Astrocyte (in vitro differentiated cells and primary cell): ENCODE results near the gene ACY1. TPM values are rescaled to one million over a fixed set of nuclear protein-coding genes. Genes with fewer than 3 reads are reported as not detected.

Experiments used
- DNase-seq: peaks from one replicate; pipeline ENCODE4 v3.0.0-alpha.2; 2010; ENCODE audit warnings: low read depth
- FAIRE-seq: peaks from 2 replicates; lab custom pipeline; 2011; peaks lifted over from hg19 to GRCh38; lab: Jason Lieb, UNC
- H2AFZ ChIP-seq: 2 replicates; pipeline ENCODE4 v1.6.0; 2012; ENCODE audit warnings: low read depth, low read length, inconsistent platforms
- H3K27ac ChIP-seq: 2 replicates; pipeline ENCODE4 v1.5.1; 2011; ENCODE audit warnings: low read depth, low read length, inconsistent platforms
- H3K27me3 ChIP-seq: 2 replicates; pipeline ENCODE4 v1.6.0; 2011; ENCODE audit warnings: low read length, inconsistent platforms; ENCODE audit not compliant: insufficient read depth
- H3K36me3 ChIP-seq: 2 replicates; pipeline ENCODE4 v1.5.1; 2011; ENCODE audit warnings: low read length, inconsistent platforms; ENCODE audit not compliant: insufficient read depth
- H3K4me1 ChIP-seq: 2 replicates; pipeline ENCODE4 v1.5.1; 2011; ENCODE audit warnings: low read length, inconsistent platforms; ENCODE audit not compliant: insufficient read depth
- H3K4me2 ChIP-seq: 2 replicates; pipeline ENCODE4 v1.6.0; 2012; ENCODE audit warnings: low read length, inconsistent platforms
- H3K4me3 ChIP-seq: 2 replicates; pipeline ENCODE4 v1.5.1; 2011; ENCODE audit warnings: low read depth, mild to moderate bottlenecking, low read length, inconsistent platforms; ENCODE audit not compliant: insufficient read depth
- H3K79me2 ChIP-seq: 2 replicates; pipeline ENCODE4 v1.6.0; 2012; ENCODE audit warnings: mild to moderate bottlenecking, low read length, inconsistent platforms; ENCODE audit not compliant: insufficient read depth
- H3K9ac ChIP-seq: 2 replicates; pipeline ENCODE4 v1.6.0; 2012; ENCODE audit warnings: mild to moderate bottlenecking, low read length, inconsistent platforms
- H3K9me3 ChIP-seq: 2 replicates; pipeline ENCODE4 v1.5.1; 2012; ENCODE audit warnings: low read depth, mild to moderate bottlenecking, low read length, inconsistent platforms; ENCODE audit not compliant: insufficient read depth
- H4K20me1 ChIP-seq: 2 replicates; pipeline ENCODE4 v1.6.0; 2012; ENCODE audit warnings: low read length, inconsistent platforms; ENCODE audit not compliant: insufficient read depth
- H3K27ac Mint-ChIP-seq: one replicate; pipeline ENCODE4 v1.8.0; 2021; ENCODE audit warnings: mild to moderate bottlenecking, mixed read lengths; ENCODE audit not compliant: unreplicated experiment
- H3K27me3 Mint-ChIP-seq: one replicate; pipeline ENCODE4 v1.8.0; 2021; ENCODE audit warnings: low read depth, mixed read lengths; ENCODE audit not compliant: unreplicated experiment
- H3K36me3 Mint-ChIP-seq: one replicate; pipeline ENCODE4 v1.8.0; 2021; ENCODE audit warnings: low read depth, mixed read lengths; ENCODE audit not compliant: unreplicated experiment
- H3K4me1 Mint-ChIP-seq: one replicate; pipeline ENCODE4 v1.8.0; 2021; ENCODE audit warnings: low read depth, mixed read lengths; ENCODE audit not compliant: unreplicated experiment
- H3K4me3 Mint-ChIP-seq: one replicate; pipeline ENCODE4 v1.8.0; 2021; ENCODE audit warnings: mild to moderate bottlenecking, moderate library complexity, mixed read lengths; ENCODE audit not compliant: unreplicated experiment
- H3K9me3 Mint-ChIP-seq: one replicate; pipeline ENCODE4 v1.8.0; 2021; ENCODE audit warnings: mild to moderate bottlenecking, mixed read lengths; ENCODE audit not compliant: unreplicated experiment
- EZH2 ChIP-seq: IDR thresholded peaks from 2 replicates; pipeline ENCODE4 v1.6.1; 2012; ENCODE audit warnings: mild to moderate bottlenecking, low read length, inconsistent platforms; ENCODE audit not compliant: insufficient read depth
- total RNA-seq: library from RNA; stranded (reverse); gene quantifications from 2 replicates; pipeline ENCODE4 v1.2.1, GENCODE V29; 2021
- TF ChIP-seq, protein P1 (sequence below): IDR thresholded peaks from 2 replicates; pipeline ENCODE4 v1.5.1; 2011; ENCODE audit warnings: low read depth, mild to moderate bottlenecking, inconsistent platforms, low read length, moderate library complexity; ENCODE audit not compliant: insufficient read depth

ACY1 gene
- total RNA-seq, 1 donor from 2014 or later, result 16.4 TPM

- H3K36me3 Mint-ChIP-seq, result peaks cover 5% of the 10 kb centered on the region
Measured at GRCh38 chr3:52034212-52034611, 50.9 kb downstream of the ACY1 start.

GRCh38 chr3:52034651-52035050 is 51.3 kb downstream of the ACY1 start:
- H3K27me3 Mint-ChIP-seq, result peaks cover 15% of the 10 kb centered on the region
- Histone ChIP-seq H3K9me3 (peaks cover 4% of the 10 kb centered on the region), H3K36me3 (no peaks in the 10 kb centered on the region), H4K20me1 (no peaks in the 10 kb centered on the region), H3K4me1 (peaks cover 1% of the 10 kb centered on the region), H3K27ac (no peak overlapping the region), H3K27me3 (no peaks in the 10 kb centered on the region), H3K79me2 (no peaks in the 10 kb centered on the region), H3K9ac (no peak overlapping the region), H3K4me2 (no peak overlapping the region), H3K4me3 (no peak overlapping the region), H2AFZ (no peak overlapping the region)
- H3K27ac Mint-ChIP-seq, result no peak overlapping the region
- TF ChIP-seq, protein P1, sequence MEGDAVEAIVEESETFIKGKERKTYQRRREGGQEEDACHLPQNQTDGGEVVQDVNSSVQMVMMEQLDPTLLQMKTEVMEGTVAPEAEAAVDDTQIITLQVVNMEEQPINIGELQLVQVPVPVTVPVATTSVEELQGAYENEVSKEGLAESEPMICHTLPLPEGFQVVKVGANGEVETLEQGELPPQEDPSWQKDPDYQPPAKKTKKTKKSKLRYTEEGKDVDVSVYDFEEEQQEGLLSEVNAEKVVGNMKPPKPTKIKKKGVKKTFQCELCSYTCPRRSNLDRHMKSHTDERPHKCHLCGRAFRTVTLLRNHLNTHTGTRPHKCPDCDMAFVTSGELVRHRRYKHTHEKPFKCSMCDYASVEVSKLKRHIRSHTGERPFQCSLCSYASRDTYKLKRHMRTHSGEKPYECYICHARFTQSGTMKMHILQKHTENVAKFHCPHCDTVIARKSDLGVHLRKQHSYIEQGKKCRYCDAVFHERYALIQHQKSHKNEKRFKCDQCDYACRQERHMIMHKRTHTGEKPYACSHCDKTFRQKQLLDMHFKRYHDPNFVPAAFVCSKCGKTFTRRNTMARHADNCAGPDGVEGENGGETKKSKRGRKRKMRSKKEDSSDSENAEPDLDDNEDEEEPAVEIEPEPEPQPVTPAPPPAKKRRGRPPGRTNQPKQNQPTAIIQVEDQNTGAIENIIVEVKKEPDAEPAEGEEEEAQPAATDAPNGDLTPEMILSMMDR, result no peak
- TF ChIP-seq EZH2, result no peak
- DNase-seq, result no peak
- peaks cover 17% of the 10 kb centered on the region for H3K9me3 Mint-ChIP-seq
- H3K4me3 Mint-ChIP-seq, result no peak overlapping the region
- H3K36me3 Mint-ChIP-seq, result peaks cover 5% of the 10 kb centered on the region
- no peaks in the 10 kb centered on the region for H3K4me1 Mint-ChIP-seq
- no peak for FAIRE-seq

More at GRCh38 chr3:52034212-52034611, 50.9 kb downstream of the ACY1 start:
- TF ChIP-seq, protein P1, result no peak
- no peak for TF ChIP-seq EZH2
- DNase-seq (no peak), FAIRE-seq (no peak)
- H3K27me3 ChIP-seq, result no peaks in the 10 kb centered on the region
- H3K36me3 ChIP-seq, result no peaks in the 10 kb centered on the region
- Mint-ChIP-seq H3K4me3 (no peak overlapping the region), H3K9me3 (peaks cover 17% of the 10 kb centered on the region), H3K27ac (no peak overlapping the region), H3K27me3 (peaks cover 15% of the 10 kb centered on the region), H3K4me1 (no peaks in the 10 kb centered on the region)
- no peak overlapping the region for H3K27ac ChIP-seq
- H3K9me3 ChIP-seq, result peaks cover 4% of the 10 kb centered on the region
- H3K4me2 ChIP-seq, result no peak overlapping the region
- no peak overlapping the region for H2AFZ ChIP-seq
- H3K9ac ChIP-seq, result no peak overlapping the region
- no peaks in the 10 kb centered on the region for H3K79me2 ChIP-seq
- H4K20me1 ChIP-seq, result no peaks in the 10 kb centered on the region
- H3K4me3 ChIP-seq, result no peak overlapping the region
- H3K4me1 ChIP-seq, result no peaks in the 10 kb centered on the region

DNA sequence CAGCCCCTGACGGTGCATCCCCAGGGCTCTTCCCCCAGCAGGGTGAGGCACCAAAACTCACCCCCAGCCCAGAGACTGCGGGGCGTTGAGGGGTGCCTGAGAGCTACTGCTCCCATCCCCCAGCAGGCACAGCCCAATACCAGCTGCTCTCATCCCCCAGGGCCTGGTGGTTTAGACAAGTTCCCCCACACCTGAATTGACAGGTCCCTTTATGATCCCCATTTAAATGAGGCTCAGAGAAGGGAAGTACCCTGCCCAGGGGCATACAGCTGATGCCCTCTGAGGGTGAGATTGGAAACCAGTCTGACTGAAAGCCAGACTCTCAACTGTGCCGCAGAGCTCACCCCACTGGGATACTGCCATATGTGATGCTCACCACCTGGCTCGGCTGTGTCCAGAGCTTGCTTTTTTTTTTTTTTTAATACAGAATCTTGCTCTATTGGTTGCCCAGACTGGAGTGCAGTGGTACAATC is 52.9 kb downstream of the ACY1 start:
- no peak overlapping the region for H3K9ac ChIP-seq
- TF ChIP-seq, protein P1, result no peak
- no peak for TF ChIP-seq EZH2
- no peaks in the 10 kb centered on the region for H3K79me2 ChIP-seq
- FAIRE-seq (no peak), DNase-seq (no peak)
- no peak overlapping the region for H3K27ac ChIP-seq
- H3K9me3 ChIP-seq, result peaks cover 3% of the 10 kb centered on the region
- peaks cover 2% of the 10 kb centered on the region for H3K4me1 Mint-ChIP-seq
- no peaks in the 10 kb centered on the region for H3K27me3 ChIP-seq
- peaks cover 8% of the 10 kb centered on the region for H3K4me1 ChIP-seq
- H3K9me3 Mint-ChIP-seq, result peaks cover 11% of the 10 kb centered on the region
- H3K4me2 ChIP-seq, result no peak overlapping the region
- no peaks in the 10 kb centered on the region for H4K20me1 ChIP-seq
- no peaks in the 10 kb centered on the region for H3K36me3 ChIP-seq
- peaks cover 2% of the 10 kb centered on the region for H3K36me3 Mint-ChIP-seq
- peaks cover 23% of the 10 kb centered on the region for H3K27me3 Mint-ChIP-seq
- no peak overlapping the region for H3K4me3 ChIP-seq
- no peak overlapping the region for H3K27ac Mint-ChIP-seq
- H2AFZ ChIP-seq, result no peak overlapping the region
- H3K4me3 Mint-ChIP-seq, result no peak overlapping the region
